HEK293 (cell line): Measurements from ENCODE around the gene DNAJC22.
A peak's percentile ranks its signal among the peaks of the same experiment; 100 is the strongest.

Experiments used
- CTCF ChIA-PET: fragments of 350-600 bp; formaldehyde crosslinking; extraction: SDS; loops from one replicate; lab custom pipeline; 2021; ENCODE audit warnings: antibody characterized with exemption; lab: Yijun Ruan, JAX
- POLR2A ChIA-PET: fragments of 300-600 bp; formaldehyde crosslinking; extraction: SDS; loops from one replicate; lab custom pipeline; 2020; ENCODE audit warnings: antibody characterized with exemption, inconsistent platforms; lab: Yijun Ruan, JAX
- H3K27ac ChIP-seq: fragments of 200-500 bp; sonication (Bioruptor generic); 2 replicates; pipeline ENCODE4 v1.5.1; 2014; ENCODE audit warnings: low read depth, low read length, control low read depth, inconsistent platforms; ENCODE audit errors: extremely low read depth
- H3K36me3 ChIP-seq, 2 experiments: fragments of 200-500 bp in 1 of 2; sonication (Bioruptor generic) in 1 of 2; 1 replicate in 1 of 2; 2 replicates in 1 of 2; pipeline ENCODE4 v1.5.1; 2014 to 2017; ENCODE audit warnings: inconsistent platforms in 2 of 2, low read length in 2 of 2; ENCODE audit not compliant: control insufficient read depth in 2 of 2, insufficient read depth in 1 of 2
- H3K4me1 ChIP-seq: fragments of 200-500 bp; sonication (Bioruptor generic); 2 replicates; pipeline ENCODE4 v1.5.1; 2014; ENCODE audit warnings: mild to moderate bottlenecking, low read length, inconsistent platforms; ENCODE audit not compliant: control insufficient read depth, insufficient read depth
- H3K4me3 ChIP-seq: 2 replicates; pipeline ENCODE4 v1.5.1; 2011; ENCODE audit warnings: low read depth, mild to moderate bottlenecking, control low read depth, low read length, moderate library complexity
- H3K9me3 ChIP-seq: fragments of 200-500 bp; sonication (Bioruptor generic); 2 replicates; pipeline ENCODE4 v1.5.1; 2014; ENCODE audit warnings: low read depth, low read length, inconsistent platforms; ENCODE audit not compliant: control insufficient read depth, insufficient read depth
- CTCF ChIP-seq: fragments of 450-650 bp; formaldehyde crosslinking; IDR thresholded peaks from 2 replicates; pipeline ENCODE4 v1.5.1; 2016; ENCODE audit warnings: missing biosample characterization, missing genetic modification characterization
- GFI1B ChIP-seq: fragments of 450-650 bp; formaldehyde crosslinking; IDR thresholded peaks from 2 replicates; pipeline ENCODE4 v1.5.1; 2016; ENCODE audit warnings: missing biosample characterization, missing genetic modification characterization
- GLIS1 ChIP-seq: fragments of 450-650 bp; formaldehyde crosslinking; IDR thresholded peaks from 2 replicates; pipeline ENCODE4 v1.5.1; 2016; ENCODE audit warnings: missing biosample characterization, missing genetic modification characterization
- HOXC10 ChIP-seq: sonication (generic); formaldehyde crosslinking; IDR thresholded peaks from 2 replicates; pipeline ENCODE4 v1.8.1; 2023; ENCODE audit warnings: mild to moderate bottlenecking, missing genetic modification reagents
- KLF10 ChIP-seq: fragments of 450-650 bp; IDR thresholded peaks from 2 replicates; pipeline ENCODE4 v1.5.1; 2018; ENCODE audit warnings: missing biosample characterization, mild to moderate bottlenecking, missing genetic modification characterization
- OSR2 ChIP-seq: fragments of 450-650 bp; formaldehyde crosslinking; IDR thresholded peaks from 2 replicates; pipeline ENCODE4 v1.5.1; 2016; ENCODE audit warnings: missing biosample characterization, missing genetic modification characterization
- SCRT1 ChIP-seq: fragments of 450-650 bp; formaldehyde crosslinking; IDR thresholded peaks from 2 replicates; pipeline ENCODE4 v1.5.1; 2016; ENCODE audit warnings: missing biosample characterization, missing genetic modification characterization, borderline replicate concordance
- ZFHX2 ChIP-seq: fragments of 450-650 bp; formaldehyde crosslinking; conservative IDR thresholded peaks from 2 replicates; pipeline ENCODE4 v1.5.1; 2016; ENCODE audit warnings: missing biosample characterization, missing genetic modification characterization
- ZFP37 ChIP-seq: fragments of 450-650 bp; formaldehyde crosslinking; IDR thresholded peaks from 2 replicates; pipeline ENCODE4 v1.5.1; 2016; ENCODE audit warnings: missing biosample characterization, missing genetic modification characterization
- ZIC2 ChIP-seq: fragments of 450-650 bp; formaldehyde crosslinking; IDR thresholded peaks from 2 replicates; pipeline ENCODE4 v1.5.1; 2016; ENCODE audit warnings: missing biosample characterization, missing genetic modification characterization
- ZNF2 ChIP-seq: fragments of 450-650 bp; formaldehyde crosslinking; IDR thresholded peaks from 2 replicates; pipeline ENCODE4 v1.5.1; 2016; ENCODE audit warnings: missing biosample characterization, missing genetic modification characterization
- ZNF292 ChIP-seq: fragments of 450-650 bp; formaldehyde crosslinking; IDR thresholded peaks from 2 replicates; pipeline ENCODE4 v1.5.1; 2016; ENCODE audit warnings: low read depth, missing biosample characterization, missing genetic modification characterization, borderline replicate concordance
- ZNF302 ChIP-seq: fragments of 450-650 bp; formaldehyde crosslinking; IDR thresholded peaks from 2 replicates; pipeline ENCODE4 v1.5.1; 2016; ENCODE audit warnings: missing biosample characterization, missing genetic modification characterization, low read depth
- ZNF366 ChIP-seq: fragments of 450-650 bp; formaldehyde crosslinking; conservative IDR thresholded peaks from 2 replicates; pipeline ENCODE4 v1.5.1; 2016; ENCODE audit warnings: missing biosample characterization, missing genetic modification characterization
- ZNF37A ChIP-seq: fragments of 450-650 bp; IDR thresholded peaks from 2 replicates; pipeline ENCODE4 v1.5.1; 2018; ENCODE audit warnings: missing biosample characterization, missing genetic modification characterization
- ZNF529 ChIP-seq: fragments of 450-650 bp; formaldehyde crosslinking; IDR thresholded peaks from 2 replicates; pipeline ENCODE4 v1.5.1; 2017; ENCODE audit warnings: missing genetic modification characterization, missing biosample characterization; ENCODE audit not compliant: insufficient replicate concordance
- ZNF580 ChIP-seq: fragments of 450-650 bp; formaldehyde crosslinking; IDR thresholded peaks from 2 replicates; pipeline ENCODE4 v1.5.1; 2016; ENCODE audit warnings: missing biosample characterization, missing genetic modification characterization
- ZNF585B ChIP-seq: fragments of 450-650 bp; formaldehyde crosslinking; IDR thresholded peaks from 2 replicates; pipeline ENCODE4 v1.5.1; 2016; ENCODE audit warnings: missing biosample characterization, missing genetic modification characterization
- ZNF610 ChIP-seq: fragments of 450-650 bp; formaldehyde crosslinking; IDR thresholded peaks from 2 replicates; pipeline ENCODE4 v1.5.1; 2016; ENCODE audit warnings: missing biosample characterization, missing genetic modification characterization, borderline replicate concordance
- ZNF621 ChIP-seq: fragments of 450-650 bp; formaldehyde crosslinking; IDR thresholded peaks from 2 replicates; pipeline ENCODE4 v1.5.1; 2017; ENCODE audit warnings: missing biosample characterization, missing genetic modification characterization
- ZNF654 ChIP-seq: fragments of 450-650 bp; formaldehyde crosslinking; IDR thresholded peaks from 2 replicates; pipeline ENCODE4 v1.5.1; 2016; ENCODE audit warnings: low read depth, missing biosample characterization, missing genetic modification characterization
- ZNF660 ChIP-seq: fragments of 450-650 bp; IDR thresholded peaks from 2 replicates; pipeline ENCODE4 v1.5.1; 2018; ENCODE audit warnings: missing biosample characterization, mild to moderate bottlenecking, missing genetic modification characterization
- ZNF843 ChIP-seq: fragments of 450-650 bp; formaldehyde crosslinking; IDR thresholded peaks from 2 replicates; pipeline ENCODE4 v1.5.1; 2016; ENCODE audit warnings: missing biosample characterization, missing genetic modification characterization
- ZXDB ChIP-seq: fragments of 450-650 bp; formaldehyde crosslinking; IDR thresholded peaks from 2 replicates; pipeline ENCODE4 v1.5.1; 2016; ENCODE audit warnings: missing biosample characterization, missing genetic modification characterization
- TF ChIP-seq, protein P1 (sequence below): sonication (generic); formaldehyde crosslinking; IDR thresholded peaks from 2 replicates; pipeline ENCODE4 v1.8.1; 2022; ENCODE audit warnings: mild to moderate bottlenecking, moderate library complexity, missing genetic modification reagents
- TF ChIP-seq, protein P2 (sequence below): fragments of 450-650 bp; formaldehyde crosslinking; IDR thresholded peaks from 2 replicates; pipeline ENCODE4 v1.5.1; 2017; ENCODE audit warnings: missing biosample characterization, missing genetic modification characterization
- TF ChIP-seq, protein P3 (sequence below): fragments of 450-650 bp; formaldehyde crosslinking; IDR thresholded peaks from 2 replicates; pipeline ENCODE4 v1.5.1; 2017; ENCODE audit warnings: missing biosample characterization, missing genetic modification characterization

The DNAJC22 gene

GRCh38 chr12:49331380-49332222 is 15.1 kb upstream of the DNAJC22 start (continued):
- TF ChIP-seq ZNF366 (no peak), GFI1B (tag by site-specific recombination) (no peak), ZNF529 (no peak), KLF10 (tag by site-specific recombination) (no peak), HOXC10 (no peak), ZNF580 (no peak), ZNF302 (no peak), ZFP37 (tag by site-specific recombination) (no peak), SCRT1 (tag by site-specific recombination) (no peak), ZNF585B (tag by site-specific recombination) (no peak), GLIS1 (tag by site-specific recombination) (peak; percentile 92), ZFHX2 (tag by site-specific recombination) (peak; percentile 70), ZNF37A (tag by site-specific recombination) (no peak), ZNF843 (no peak), ZXDB (tag by site-specific recombination) (no peak), CTCF (tag by site-specific recombination) (peak; percentile 88), ZIC2 (tag by site-specific recombination) (peak; percentile 97), ZNF654 (tag by site-specific recombination) (peak; percentile 93), ZNF2 (no peak), ZNF621 (tag by site-specific recombination) (no peak)
- TF ChIP-seq, protein P1, sequence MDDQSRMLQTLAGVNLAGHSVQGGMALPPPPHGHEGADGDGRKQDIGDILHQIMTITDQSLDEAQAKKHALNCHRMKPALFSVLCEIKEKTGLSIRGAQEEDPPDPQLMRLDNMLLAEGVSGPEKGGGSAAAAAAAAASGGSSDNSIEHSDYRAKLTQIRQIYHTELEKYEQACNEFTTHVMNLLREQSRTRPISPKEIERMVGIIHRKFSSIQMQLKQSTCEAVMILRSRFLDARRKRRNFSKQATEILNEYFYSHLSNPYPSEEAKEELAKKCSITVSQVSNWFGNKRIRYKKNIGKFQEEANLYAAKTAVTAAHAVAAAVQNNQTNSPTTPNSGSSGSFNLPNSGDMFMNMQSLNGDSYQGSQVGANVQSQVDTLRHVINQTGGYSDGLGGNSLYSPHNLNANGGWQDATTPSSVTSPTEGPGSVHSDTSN: no peak
- TF ChIP-seq, protein P2, sequence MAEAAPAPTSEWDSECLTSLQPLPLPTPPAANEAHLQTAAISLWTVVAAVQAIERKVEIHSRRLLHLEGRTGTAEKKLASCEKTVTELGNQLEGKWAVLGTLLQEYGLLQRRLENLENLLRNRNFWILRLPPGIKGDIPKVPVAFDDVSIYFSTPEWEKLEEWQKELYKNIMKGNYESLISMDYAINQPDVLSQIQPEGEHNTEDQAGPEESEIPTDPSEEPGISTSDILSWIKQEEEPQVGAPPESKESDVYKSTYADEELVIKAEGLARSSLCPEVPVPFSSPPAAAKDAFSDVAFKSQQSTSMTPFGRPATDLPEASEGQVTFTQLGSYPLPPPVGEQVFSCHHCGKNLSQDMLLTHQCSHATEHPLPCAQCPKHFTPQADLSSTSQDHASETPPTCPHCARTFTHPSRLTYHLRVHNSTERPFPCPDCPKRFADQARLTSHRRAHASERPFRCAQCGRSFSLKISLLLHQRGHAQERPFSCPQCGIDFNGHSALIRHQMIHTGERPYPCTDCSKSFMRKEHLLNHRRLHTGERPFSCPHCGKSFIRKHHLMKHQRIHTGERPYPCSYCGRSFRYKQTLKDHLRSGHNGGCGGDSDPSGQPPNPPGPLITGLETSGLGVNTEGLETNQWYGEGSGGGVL (tag by site-specific recombination): no peak

GRCh38 chr12:49332441-49332861 is 14.2 kb upstream of the DNAJC22 start:
- H3K36me3 ChIP-seq: peaks cover 15 to 47% of the 10 kb centered on the region in 2 experiments; a peak in 2 of 3 replicates
- no peak for TF ChIP-seq OSR2 (tag by site-specific recombination)
- TF ChIP-seq GLIS1 (tag by site-specific recombination): no peak
- TF ChIP-seq ZNF610 (tag by site-specific recombination): no peak
- no peak for TF ChIP-seq ZNF660
- TF ChIP-seq, protein P3, sequence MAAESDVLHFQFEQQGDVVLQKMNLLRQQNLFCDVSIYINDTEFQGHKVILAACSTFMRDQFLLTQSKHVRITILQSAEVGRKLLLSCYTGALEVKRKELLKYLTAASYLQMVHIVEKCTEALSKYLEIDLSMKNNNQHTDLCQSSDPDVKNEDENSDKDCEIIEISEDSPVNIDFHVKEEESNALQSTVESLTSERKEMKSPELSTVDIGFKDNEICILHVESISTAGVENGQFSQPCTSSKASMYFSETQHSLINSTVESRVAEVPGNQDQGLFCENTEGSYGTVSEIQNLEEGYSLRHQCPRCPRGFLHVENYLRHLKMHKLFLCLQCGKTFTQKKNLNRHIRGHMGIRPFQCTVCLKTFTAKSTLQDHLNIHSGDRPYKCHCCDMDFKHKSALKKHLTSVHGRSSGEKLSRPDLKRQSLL (tag by site-specific recombination): no peak
- TF ChIP-seq ZNF292 (tag by site-specific recombination): no peak
- no peaks in the 10 kb centered on the region for H3K9me3 ChIP-seq
- ChIA-PET POLR2A (interaction anchor here (1.2 to 8.2 kb wide), 5 partner anchors 10 to 35 kb away, joined by 6 to 82 read pairs (median 11); partner anchors contain the start of gene TROAP), CTCF (interaction anchor here (0.7 to 11.4 kb wide), 22 partner anchors 10 to 311 kb away, joined by 3 to 185 read pairs (median 8); partner anchors contain the start of genes DNAJC22, PRPH and TROAP)
- no peak overlapping the region for H3K4me3 ChIP-seq
- no peak overlapping the region for H3K27ac ChIP-seq
- peaks cover 7% of the 10 kb centered on the region; the same call in 1 of the 2 replicates for H3K4me1 ChIP-seq
